ENCODE measurements around the gene COA6. TPM values are rescaled to one million over a fixed set of nuclear protein-coding genes. Genes with fewer than 3 reads are reported as not detected.

The COA6 gene
- total and polyA plus RNA-seq, 2 of the 8 experiments (the other 6 are each of a cell fraction or from before 2014, with no cell fraction given) = 22.9 to 44.9 TPM

DNA sequence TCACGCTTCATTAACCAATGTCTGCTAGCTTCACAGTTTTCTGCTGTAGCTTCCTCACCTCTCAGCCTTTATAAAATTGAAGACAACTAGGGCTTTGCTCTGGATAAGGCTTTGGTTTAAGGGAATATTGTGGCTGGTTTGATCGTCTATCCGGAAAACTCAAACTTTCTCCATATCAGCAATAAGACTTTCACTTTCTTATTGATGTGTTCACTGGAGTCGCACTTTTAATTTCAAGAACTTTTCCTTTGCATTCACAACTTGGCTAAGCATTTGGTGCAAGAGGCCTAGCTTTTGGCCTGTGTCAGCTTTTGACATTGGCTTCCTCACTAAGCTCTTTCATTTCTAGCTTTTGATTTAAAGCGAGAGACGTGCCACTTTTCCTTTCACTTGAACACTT, 12.9 kb downstream of the COA6 start:
- H2AK5ac ChIP-seq (ENCODE audit: low read depth, low read length) = no peak overlapping the region
- H3K9me3 ChIP-seq (ENCODE audit: insufficient read depth in 2 of 2, low read depth in 1 of 2, low read length in 1 of 2) = no peaks in the 10 kb centered on the region
- no peak overlapping the region for H2AFZ ChIP-seq (ENCODE audit: low read length)
- H4K91ac ChIP-seq (replicated peaks; ENCODE audit: insufficient read length, low read length) = no peak overlapping the region
- no peak overlapping the region for H2BK5ac ChIP-seq (ENCODE audit: low read depth, low read length)
- FAIRE-seq (no peak), DNase-seq (ENCODE audit: low read depth in 1 of 2, low spot score in 2 of 2) (no peak)
- no peak overlapping the region for H3K4me3 ChIP-seq (ENCODE audit: extremely low read depth in 1 of 4, insufficient read depth in 2 of 4, low read depth in 3 of 4, low read length in 4 of 4)
- peaks cover 1 to 2% of the 10 kb centered on the region in 2 experiments for H4K20me1 ChIP-seq (replicated peaks in 1 of 2; ENCODE audit: control insufficient read depth in 1 of 2, insufficient read depth in 2 of 2, low read length in 2 of 2)
- H3K79me1 ChIP-seq (ENCODE audit: low read depth, low read length) = no peaks in the 10 kb centered on the region
- H3K23ac ChIP-seq (ENCODE audit: insufficient read length) = no peak overlapping the region
- H2BK12ac ChIP-seq (ENCODE audit: low read depth, low read length) = no peak overlapping the region
- no peak overlapping the region for H2BK15ac ChIP-seq (ENCODE audit: low read length)
- no peak overlapping the region for H3K18ac ChIP-seq (ENCODE audit: extremely low read depth, low read length)
- no peak overlapping the region for H2BK20ac ChIP-seq (ENCODE audit: low read length)
- H4K8ac ChIP-seq (ENCODE audit: extremely low read depth, insufficient read depth, low read length) = no peak overlapping the region
- no peak overlapping the region for H3K4ac ChIP-seq (replicated peaks; ENCODE audit: insufficient read length, low read depth, low read length)
- H3K4me2 ChIP-seq (ENCODE audit: insufficient read depth in 1 of 2, low read depth in 2 of 2, low read length in 2 of 2) = no peak overlapping the region
- WGBS, 2 experiments (ENCODE audit: extremely low coverage in 1 of 2, insufficient coverage in 1 of 2, insufficient read length in 1 of 2, insufficient replicate concordance in 2 of 2, low coverage in 1 of 2, low lambda C conversion rate in 2 of 2, missing lambda C conversion rate in 1 of 2) = 95% methylated on average over 6 of the region's 6 CpGs; no CpG with 5 or more reads in 1 of the 2 experiments
- H3K79me2 ChIP-seq (ENCODE audit: control insufficient read depth in 1 of 2, insufficient read depth in 2 of 2, low read length in 2 of 2) = no peaks in the 10 kb centered on the region
- peaks cover 0 to 7% (median 1%) of the 10 kb centered on the region in 4 experiments; a peak in 2 of 8 replicates for H3K36me3 ChIP-seq (ENCODE audit: control insufficient read depth in 2 of 4, insufficient read depth in 4 of 4, low read length in 3 of 4)
- H2BK120ac ChIP-seq (replicated peaks; ENCODE audit: low read depth, low read length) = no peak overlapping the region
- no peaks in the 10 kb centered on the region for H3K4me1 ChIP-seq (replicated peaks in 1 of 4; ENCODE audit: control insufficient read depth in 3 of 4, insufficient read depth in 4 of 4, low read length in 3 of 4)
- H4K5ac ChIP-seq (ENCODE audit: insufficient read length, low read depth, low read length) = no peak overlapping the region
- H3K56ac ChIP-seq (replicated peaks; ENCODE audit: insufficient read length, low read depth, low read length) = no peak overlapping the region
- H3K23me2 ChIP-seq (ENCODE audit: low read depth, low read length) = no peaks in the 10 kb centered on the region
- H3K14ac ChIP-seq (ENCODE audit: insufficient read length) = no peak overlapping the region
- H3K27me3 ChIP-seq (replicated peaks in 1 of 4; ENCODE audit: control insufficient read depth in 3 of 4, extremely low read depth in 1 of 4, insufficient read depth in 3 of 4, low read length in 3 of 4) = no peaks in the 10 kb centered on the region
- POLR2A ChIA-PET (ENCODE audit: partially characterized antibody) = interaction anchor here (0.8 kb wide), 1 partner anchor 11 kb away, joined by 6 read pairs; no protein-coding TSS in a partner anchor
- H3K9ac ChIP-seq (replicated peaks in 1 of 4; ENCODE audit: extremely low read depth in 1 of 4, low read depth in 3 of 4, low read length in 3 of 4) = no peak overlapping the region
- H3K27ac ChIP-seq (ENCODE audit: low read depth, low read length) = no peak overlapping the region
- CTCF ChIA-PET (ENCODE audit: partially characterized antibody) = interaction anchor here (0.6 to 1.1 kb wide), 4 partner anchors 12 to 262 kb away, joined by 3 to 4 read pairs (median 3); no protein-coding TSS in a partner anchor
- TF ChIP-seq KDM5A (IDR thresholded peaks at IDR 0.05; ENCODE audit: low read length) (no peak), E2F6 (IDR thresholded peaks at IDR 0.05) (no peak), RNF2 (IDR thresholded peaks at IDR 0.05; ENCODE audit: borderline replicate concordance, low read depth, low read length, missing control alignments, poor library complexity, severe bottlenecking) (no peak), SP2 (IDR thresholded peaks at IDR 0.05; ENCODE audit: low read length) (no peak), CBX8 (IDR thresholded peaks at IDR 0.05; ENCODE audit: borderline replicate concordance, low read depth, low read length) (no peak), SIRT6 (IDR thresholded peaks at IDR 0.05; ENCODE audit: low read length) (no peak), EZH2 (IDR thresholded peaks at IDR 0.05; ENCODE audit: low read depth, low read length, severe bottlenecking) (no peak)

Data from H1 (cell line).